GM18507 (cell line): ENCODE measurements around the gene VAMP2.

Source experiments
- DNase-seq: peaks from one replicate; pipeline ENCODE4 v3.0.0; 2011; ENCODE audit warnings: low read depth; ENCODE audit not compliant: insufficient read length; ENCODE audit errors: extremely low spot score
- FAIRE-seq: peaks from 2 replicates; lab custom pipeline; 2011; peaks lifted over from hg19 to GRCh38; lab: Jason Lieb, UNC

VAMP2 gene

GRCh38 chr17:8116776-8117175, 46.0 kb downstream of the VAMP2 start:
- FAIRE-seq: no peak

DNA sequence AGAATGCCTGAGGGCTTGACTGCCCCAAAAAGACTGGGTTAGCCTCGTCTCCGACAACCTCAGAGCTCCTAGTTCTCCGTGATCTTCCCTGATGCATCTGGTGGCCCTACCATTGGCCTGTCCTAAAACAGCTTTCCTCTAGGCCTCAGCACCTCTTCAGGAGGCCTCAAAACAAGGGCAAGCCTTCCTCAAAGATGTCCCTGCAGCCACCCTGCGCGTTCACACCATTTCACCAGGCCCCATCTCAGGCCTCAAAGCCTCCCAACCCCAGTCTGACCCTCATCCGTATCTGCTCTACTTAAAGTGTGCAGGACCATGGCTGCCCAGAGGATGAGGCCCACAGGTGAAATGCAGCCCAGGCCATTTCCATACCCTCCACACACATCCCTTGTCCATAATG, 51.8 kb downstream of the VAMP2 start:
- DNase-seq: no peak
- no peak for FAIRE-seq

More at GRCh38 chr17:8116776-8117175, 46.0 kb downstream of the VAMP2 start:
- no peak for DNase-seq

DNA sequence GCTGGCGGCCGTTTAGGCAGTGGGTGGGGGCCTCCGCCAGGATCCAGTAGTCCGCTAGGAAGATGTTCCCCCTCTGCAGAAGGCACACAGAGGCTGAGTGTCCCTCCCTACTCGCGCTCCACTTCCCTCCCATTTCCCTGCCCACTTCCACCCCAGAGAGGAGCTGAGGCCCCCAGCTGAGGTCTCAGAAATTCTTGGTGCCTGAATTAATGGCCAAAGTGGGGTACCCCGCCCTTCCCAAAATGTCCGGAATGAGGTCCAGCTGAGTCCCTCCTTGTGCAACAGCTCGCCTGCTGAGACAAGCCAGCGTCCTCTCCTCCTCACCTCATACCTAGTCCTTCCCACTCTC, 52.3 kb downstream of the VAMP2 start:
- DNase-seq (no peak), FAIRE-seq (no peak)

GRCh38 chr17:8109661-8110455, 52.9 kb downstream of the VAMP2 start:
- peak; percentile 73 for FAIRE-seq
- no peak for DNase-seq
